Aortic smooth muscle cell (primary cell): ENCODE results near the gene ENPP3. TPM values are rescaled to one million over a fixed set of nuclear protein-coding genes. Genes with fewer than 3 reads are reported as not detected.

ENCODE experiments used
- total RNA-seq: library from RNA; depleted of rRNA; stranded (reverse); fragments of >200 nt; gene quantifications from 2 replicates; pipeline ENCODE4 v1.2.3, GENCODE V29; 2014

The ENPP3 gene
- 0.25 and 0.40 TPM in 2 replicates for total RNA-seq

GRCh38 chr6:131636880-131637792 lies at the start of gene ENPP3:
ENPP3 (plus strand) TSS chr6:131637302; CDS start chr6:131637385, 83 bp downstream.

GRCh38 chr6:131627724-131628682 lies 9.1 kb upstream of the ENPP3 start, which contains the start of gene MED23:
MED23 (minus strand) TSS chr6:131628242; CDS start chr6:131628049, 193 bp downstream.

GRCh38 chr6:131710917-131711316 lies 73.8 kb downstream of the ENPP3 start, which contains the start of gene CTAGE9:
CTAGE9 (minus strand) TSS chr6:131711017; CDS start chr6:131711017, 0 bp downstream.

Other genes starting within 250 kb of the ENPP3 start
- not detected in 2 replicates for gene ARG1, start 64.1 kb upstream of the ENPP3 start, total RNA-seq
- 23.3 and 26.1 TPM in 2 replicates for gene MED23, start 9.1 kb upstream of the ENPP3 start, total RNA-seq
- not detected in 2 replicates for gene OR2A4, start 64.1 kb downstream of the ENPP3 start, total RNA-seq
- not detected in 2 replicates for gene CTAGE9, start 73.7 kb downstream of the ENPP3 start, total RNA-seq
- gene ENPP1, start 170.7 kb downstream of the ENPP3 start, total RNA-seq, result 1.9 and 2.0 TPM in 2 replicates